IMR-90 (cell line): ENCODE data around the gene MRPL34. TPM values are rescaled to one million over a fixed set of nuclear protein-coding genes. Genes with fewer than 3 reads are reported as not detected.

Source experiments
- ATAC-seq: fragments of 200-7000 bp; cut with Tn5 transposase; 2 replicates; pipeline ENCODE4 v1.9.1; 2020; ENCODE audit warnings: low read depth, mild to moderate bottlenecking, moderate library complexity
- BruUV-seq: library from RNA; stranded (reverse); fragments of 400-500 nt; replicated peaks from 2 replicates; lab custom pipeline; 2021; lab: Mats Ljungman, UMichigan
- CTCF ChIA-PET: fragments of 300-600 bp; formaldehyde crosslinking; extraction: SDS; loops from one replicate; lab custom pipeline; 2021; ENCODE audit warnings: antibody characterized with exemption; lab: Yijun Ruan, JAX
- POLR2A ChIA-PET: fragments of 300-600 bp; sonication (Branson Sonifier 250); formaldehyde crosslinking; loops from one replicate; lab custom pipeline; 2022; ENCODE audit warnings: antibody characterized with exemption; ENCODE audit not compliant: unreplicated experiment; lab: Charles Lee
- DNase-seq: peaks from one replicate; pipeline ENCODE4 v3.0.0; 2013
- H2AFZ ChIP-seq: replicated peaks from 2 replicates; pipeline ENCODE3; 2013; ENCODE audit warnings: low read length, mild to moderate bottlenecking; ENCODE audit not compliant: poor library complexity
- H2AK5ac ChIP-seq: 2 replicates; pipeline ENCODE4 v1.6.1; 2013; ENCODE audit warnings: low read depth, low read length, inconsistent platforms
- H2AK9ac ChIP-seq: replicated peaks from 2 replicates; pipeline ENCODE3; 2013; ENCODE audit warnings: mild to moderate bottlenecking, low read depth, low read length, moderate library complexity; ENCODE audit not compliant: poor library complexity
- H2BK120ac ChIP-seq: 2 replicates; pipeline ENCODE4 v1.6.1; 2013; ENCODE audit warnings: low read depth, low read length, inconsistent platforms
- H2BK15ac ChIP-seq: 3 replicates; pipeline ENCODE4 v1.6.1; 2013; ENCODE audit warnings: low read depth, low read length, inconsistent platforms
- H2BK20ac ChIP-seq: 2 replicates; pipeline ENCODE4 v1.6.1; 2013; ENCODE audit warnings: low read depth, mild to moderate bottlenecking, inconsistent platforms, low read length, moderate library complexity
- H2BK5ac ChIP-seq: 2 replicates; pipeline ENCODE4 v1.6.1; 2013; ENCODE audit warnings: mild to moderate bottlenecking, low read depth, low read length, inconsistent platforms; ENCODE audit not compliant: poor library complexity, severe bottlenecking
- H3K14ac ChIP-seq: replicated peaks from 2 replicates; pipeline ENCODE4 v1.6.1; 2013; ENCODE audit warnings: low read depth, low read length, inconsistent platforms
- H3K18ac ChIP-seq: 2 replicates; pipeline ENCODE4 v1.6.1; 2013; ENCODE audit warnings: low read depth, low read length, control low read depth
- H3K23ac ChIP-seq: 2 replicates; pipeline ENCODE4 v1.6.1; 2013; ENCODE audit warnings: low read depth, low read length, inconsistent platforms
- H3K27ac ChIP-seq: 2 replicates; pipeline ENCODE4 v1.5.1; 2013; ENCODE audit warnings: mild to moderate bottlenecking, control low read depth, low read length; ENCODE audit not compliant: insufficient read depth
- H3K27me3 ChIP-seq: 2 replicates; pipeline ENCODE4 v1.6.1; 2013; ENCODE audit warnings: low read length; ENCODE audit not compliant: control insufficient read depth, insufficient read depth
- H3K36me3 ChIP-seq: 2 replicates; pipeline ENCODE4 v1.6.1; 2013; ENCODE audit warnings: low read length, mixed read lengths; ENCODE audit not compliant: control insufficient read depth, insufficient read depth
- H3K4ac ChIP-seq: 2 replicates; pipeline ENCODE4 v1.6.1; 2013; ENCODE audit warnings: low read depth, low read length, inconsistent platforms
- H3K4me1 ChIP-seq: 2 replicates; pipeline ENCODE4 v1.6.1; 2013; ENCODE audit warnings: low read length, mixed read lengths; ENCODE audit not compliant: control insufficient read depth, insufficient read depth
- H3K4me2 ChIP-seq: 2 replicates; pipeline ENCODE4 v1.6.1; 2013; ENCODE audit warnings: low read depth, mild to moderate bottlenecking, control low read depth, low read length, moderate library complexity
- H3K4me3 ChIP-seq: 2 replicates; pipeline ENCODE4 v1.5.1; 2013; ENCODE audit warnings: low read depth, mild to moderate bottlenecking, control low read depth, low read length, moderate library complexity; ENCODE audit not compliant: insufficient read depth
- H3K56ac ChIP-seq: 2 replicates; pipeline ENCODE4 v1.6.1; 2013; ENCODE audit warnings: low read length, inconsistent platforms; ENCODE audit not compliant: insufficient read depth; ENCODE audit errors: extremely low read depth
- H3K79me1 ChIP-seq, 2 experiments: 2 replicates each; pipeline ENCODE4 v1.6.1; 2013; ENCODE audit warnings: low read length in 2 of 2, inconsistent platforms in 1 of 2, low read depth in 1 of 2
- H3K9ac ChIP-seq: 2 replicates; pipeline ENCODE4 v1.6.1; 2013; ENCODE audit warnings: low read depth, low read length, control low read depth
- H3K9me1 ChIP-seq: 2 replicates; pipeline ENCODE4 v1.6.1; 2013; ENCODE audit warnings: low read length, inconsistent platforms; ENCODE audit not compliant: insufficient read depth
- H3K9me3 ChIP-seq: 2 replicates; pipeline ENCODE4 v1.6.1; 2013; ENCODE audit warnings: low read length; ENCODE audit not compliant: control insufficient read depth, insufficient read depth
- H4K20me1 ChIP-seq: 2 replicates; pipeline ENCODE4 v1.6.1; 2013; ENCODE audit warnings: low read length, inconsistent platforms; ENCODE audit not compliant: insufficient read depth
- H4K5ac ChIP-seq: 2 replicates; pipeline ENCODE4 v1.6.1; 2013; ENCODE audit warnings: mild to moderate bottlenecking, low read depth, low read length, control low read depth
- H4K8ac ChIP-seq, 2 experiments: 2 replicates each; pipeline ENCODE4 v1.6.1; 2013; ENCODE audit warnings: low read depth in 2 of 2, low read length in 2 of 2, control low read depth in 1 of 2, inconsistent platforms in 1 of 2
- H4K91ac ChIP-seq: 2 replicates; pipeline ENCODE4 v1.6.1; 2013; ENCODE audit warnings: low read depth, low read length, inconsistent platforms; ENCODE audit not compliant: insufficient read depth
- BHLHE40 ChIP-seq: fragments of 150-350 bp; IDR thresholded peaks from 2 replicates; pipeline ENCODE4 v1.6.1; 2016; ENCODE audit warnings: mild to moderate bottlenecking, low read depth, low read length
- CEBPB ChIP-seq: IDR thresholded peaks from 2 replicates; pipeline ENCODE4 v1.6.1; 2012; ENCODE audit warnings: low read depth, low read length, improper control_type of control experiment
- CHD1 ChIP-seq: IDR thresholded peaks from 2 replicates; pipeline ENCODE4 v1.6.1; 2012; ENCODE audit warnings: low read depth, low read length, improper control_type of control experiment
- CTCF ChIP-seq: conservative IDR thresholded peaks from 2 replicates; pipeline ENCODE4 v1.5.1; 2012; ENCODE audit warnings: mild to moderate bottlenecking, low read depth, low read length, improper control_type of control experiment
- FOS ChIP-seq: fragments of 150-350 bp; IDR thresholded peaks from 2 replicates; pipeline ENCODE4 v1.6.1; 2016; ENCODE audit warnings: low read depth, low read length
- MAFK ChIP-seq: IDR thresholded peaks from 2 replicates; pipeline ENCODE4 v1.6.1; 2012; ENCODE audit warnings: low read depth, low read length, improper control_type of control experiment
- MAZ ChIP-seq: IDR thresholded peaks from 2 replicates; pipeline ENCODE4 v1.6.1; 2012; ENCODE audit warnings: low read depth, mild to moderate bottlenecking, low read length, improper control_type of control experiment, moderate library complexity, borderline replicate concordance
- MXI1 ChIP-seq: IDR thresholded peaks from 2 replicates; pipeline ENCODE4 v1.6.1; 2012; ENCODE audit warnings: low read depth, mild to moderate bottlenecking, low read length, moderate library complexity, borderline replicate concordance
- NFE2L2 ChIP-seq: fragments of 150-350 bp; IDR thresholded peaks from 2 replicates; pipeline ENCODE4 v1.6.1; 2016; ENCODE audit warnings: low read depth, mild to moderate bottlenecking, low read length
- POLR2A ChIP-seq: IDR thresholded peaks from 2 replicates; pipeline ENCODE4 v1.6.1; 2012; ENCODE audit warnings: mild to moderate bottlenecking, low read depth, low read length
- RAD21 ChIP-seq: IDR thresholded peaks from 2 replicates; pipeline ENCODE4 v1.6.1; 2012; ENCODE audit warnings: low read length, improper control_type of control experiment
- RCOR1 ChIP-seq: IDR thresholded peaks from 2 replicates; pipeline ENCODE4 v1.6.1; 2012; ENCODE audit warnings: mild to moderate bottlenecking, low read length, improper control_type of control experiment; ENCODE audit not compliant: insufficient replicate concordance
- RFX5 ChIP-seq: IDR thresholded peaks from 2 replicates; pipeline ENCODE4 v1.8.0; 2012; ENCODE audit warnings: low read depth, mild to moderate bottlenecking, low read length, moderate library complexity
- SMC3 ChIP-seq: fragments of 150-350 bp; IDR thresholded peaks from 2 replicates; pipeline ENCODE4 v1.6.1; 2016; ENCODE audit warnings: low read depth, mild to moderate bottlenecking, antibody characterized with exemption, low read length, moderate library complexity
- USF2 ChIP-seq: fragments of 150-350 bp; IDR thresholded peaks from 2 replicates; pipeline ENCODE4 v1.6.1; 2017; ENCODE audit warnings: mild to moderate bottlenecking, antibody characterized with exemption, low read length, low read depth
- WGBS, 2 experiments: methylation state at CpG; one replicate each; pipeline versions ENCODE4 v1.1.5 to v1.1.7; 2013; ENCODE audit warnings: missing lambda C conversion rate in 2 of 2; ENCODE audit not compliant: insufficient read length in 1 of 2; ENCODE audit errors: extremely low coverage in 2 of 2; 5-methylcytosine and 5-hydroxymethylcytosine counted together
- dilution Hi-C: fragments of 300-500 bp; cut with HindIII; formaldehyde crosslinking; loops from one replicate; pipeline ENCODE4 v1.14.3; 2018; ENCODE audit warnings: low sequenced_read_pairs; ENCODE audit not compliant: unreplicated experiment
- in situ Hi-C: fragments of 300-500 bp; cut with MboI; formaldehyde crosslinking; loops from 3 replicates; pipeline ENCODE4 v1.14.3; 2019; ENCODE audit warnings: low sequenced_read_pairs, inconsistent platforms, mixed read lengths
- intact Hi-C: fragments of 100-400 bp; cut with micrococcal nuclease; formaldehyde crosslinking; loops from 2 replicates; pipeline ENCODE4 v1.10.0; 2022
- polyA plus RNA-seq, 3 experiments: library from polyadenylated mRNA; depleted of rRNA; stranded (reverse); fragments of >200 nt; gene quantifications; 2 replicates each; pipeline ENCODE4 v1.2.3, GENCODE V29; 2012; ENCODE audit warnings: low replicate concordance in 1 of 3
- total RNA-seq: library from RNA; depleted of rRNA; stranded (reverse); fragments of >200 nt; gene quantifications from 2 replicates; pipeline ENCODE4 v1.2.3, GENCODE V29; 2012
- TF ChIP-seq, protein P1 (sequence below): fragments of 150-350 bp; IDR thresholded peaks from 2 replicates; pipeline ENCODE4 v1.6.1; 2016; ENCODE audit warnings: low read depth, mild to moderate bottlenecking, low read length, moderate library complexity, borderline replicate concordance

MRPL34 gene
- total and polyA plus RNA-seq, 2 of the 4 experiments (the other 2 are of a cell fraction): 7.3 to 37.0 TPM

- peaks cover 0 to 18% of the 10 kb centered on the region in 2 experiments; a peak in 2 of 4 replicates for H3K79me1 ChIP-seq
- peaks cover 4% of the 10 kb centered on the region for H3K9me1 ChIP-seq
- BruUV-seq: no TSS peak
- no peak within 1 kb of the TSS for H2BK120ac ChIP-seq
- H3K27me3 ChIP-seq: no peaks in the 10 kb centered on the region
- ChIA-PET POLR2A (no interaction called here), CTCF (no interaction called here)
- H3K56ac ChIP-seq: no peak within 1 kb of the TSS
- no peak within 1 kb of the TSS for H4K8ac ChIP-seq
- H3K4me3 ChIP-seq: no peak within 1 kb of the TSS
- no peak within 1 kb of the TSS for H3K27ac ChIP-seq
- no peak within 1 kb of the TSS for H3K14ac ChIP-seq
- no peak within 1 kb of the TSS for H3K4ac ChIP-seq
- intact Hi-C loops (no loop called here), in situ Hi-C loops (no loop called here), dilution Hi-C loops (no loop called here)
- H2AK5ac ChIP-seq: no peak within 1 kb of the TSS
- no peak for ATAC-seq
- H3K9ac ChIP-seq: no peak within 1 kb of the TSS
- no peak within 1 kb of the TSS for H2BK5ac ChIP-seq
- H3K18ac ChIP-seq: no peak within 1 kb of the TSS
- no peak within 1 kb of the TSS for H2BK15ac ChIP-seq
- no peaks in the 10 kb centered on the region; the same call in 1 of the 2 replicates for H3K4me1 ChIP-seq
- TF ChIP-seq, protein P1, sequence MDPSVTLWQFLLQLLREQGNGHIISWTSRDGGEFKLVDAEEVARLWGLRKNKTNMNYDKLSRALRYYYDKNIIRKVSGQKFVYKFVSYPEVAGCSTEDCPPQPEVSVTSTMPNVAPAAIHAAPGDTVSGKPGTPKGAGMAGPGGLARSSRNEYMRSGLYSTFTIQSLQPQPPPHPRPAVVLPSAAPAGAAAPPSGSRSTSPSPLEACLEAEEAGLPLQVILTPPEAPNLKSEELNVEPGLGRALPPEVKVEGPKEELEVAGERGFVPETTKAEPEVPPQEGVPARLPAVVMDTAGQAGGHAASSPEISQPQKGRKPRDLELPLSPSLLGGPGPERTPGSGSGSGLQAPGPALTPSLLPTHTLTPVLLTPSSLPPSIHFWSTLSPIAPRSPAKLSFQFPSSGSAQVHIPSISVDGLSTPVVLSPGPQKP: no peak
- TF ChIP-seq POLR2A (no peak), CEBPB (no peak), RFX5 (no peak), MAFK (no peak), FOS (no peak), BHLHE40 (no peak), MAZ (no peak), CTCF (no peak), MXI1 (no peak), USF2 (no peak), CHD1 (no peak), NFE2L2 (no peak), SMC3 (no peak), RAD21 (no peak), RCOR1 (no peak)
- H3K36me3 ChIP-seq: peaks cover 3% of the 10 kb centered on the region; the same call in 1 of the 2 replicates
- no peak within 1 kb of the TSS for H2BK20ac ChIP-seq
- no peak within 1 kb of the TSS for H3K23ac ChIP-seq
- 0 out of 2 replicates have a peak, but pooled peaks cover 4% of the 10 kb centered on the region for H4K20me1 ChIP-seq
- H4K5ac ChIP-seq: no peak within 1 kb of the TSS
- H3K9me3 ChIP-seq: peaks cover 3% of the 10 kb centered on the region
- H3K4me2 ChIP-seq: no peak within 1 kb of the TSS
- DNase-seq: no peak
- peak within 1 kb of the TSS; percentile 1 for H2AK9ac ChIP-seq
- 50% methylated on average over 2 of the region's 5 CpGs; no CpG with 5 or more reads in 1 of the 2 experiments for WGBS, 2 experiments
- no peak within 1 kb of the TSS for H4K91ac ChIP-seq
- no peak within 1 kb of the TSS for H2AFZ ChIP-seq
Measured at GRCh38 chr19:17264641-17264979, 41.1 kb upstream of the MRPL34 start, which contains the start of gene USHBP1. USHBP1 (minus strand) TSS chr19:17264745; CDS start chr19:17264299, 446 bp downstream.
